ENCODE results near the gene ARF5.

DNA sequence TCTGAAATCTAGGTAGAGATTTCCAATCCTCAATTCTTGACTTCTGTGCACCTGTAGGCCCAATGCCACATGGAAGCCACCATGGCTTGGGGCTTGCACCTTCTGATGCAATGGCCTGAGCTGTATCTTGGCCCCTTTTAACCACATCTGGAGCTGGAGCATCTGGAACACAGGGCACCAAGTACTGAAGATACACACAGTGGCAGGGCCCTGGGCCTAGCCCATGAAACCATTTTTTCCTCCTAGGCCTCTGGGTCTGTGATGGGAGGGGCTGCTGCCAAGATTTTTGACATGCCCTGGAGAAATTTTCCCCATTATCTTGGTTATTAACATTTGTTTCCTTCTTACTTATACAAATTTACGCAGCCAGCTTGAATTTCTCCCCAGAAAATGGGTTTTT lies 41.9 kb upstream of the ARF5 start:
- no peak for TF ChIP-seq CTCF (IDR thresholded peaks at IDR 0.05; ENCODE audit: low read depth, low read length, poor library complexity, severe bottlenecking)
- TF ChIP-seq EZH2phosphoT487 (IDR thresholded peaks at IDR 0.05; ENCODE audit: borderline replicate concordance, low read length): no peak

Data from DOHH2 (cell line).